Spleen (tissue), 11 donors: ENCODE measurements around the gene TOM1L2. TPM values are rescaled to one million over a fixed set of nuclear protein-coding genes. Genes with fewer than 3 reads are reported as not detected.

Source experiments
- DNase-seq: peaks from one replicate; pipeline ENCODE4 v3.0.0-alpha.2; 2020
- H3K27ac ChIP-seq, 8 donors: fragments of 200-600 bp; sonication (generic) in 7 of 8; 1 replicate in 4 of 8; 2 replicates in 4 of 8; pipeline versions ENCODE4 v1.5.0 to v1.8.0; 2016 to 2021; ENCODE audit warnings: inconsistent platforms in 4 of 8, mild to moderate bottlenecking in 4 of 8, moderate library complexity in 1 of 8
- H3K27me3 ChIP-seq, 7 donors: fragments of 200-600 bp; sonication (generic) in 6 of 7; replicated peaks in 1 of 7; 1 replicate in 4 of 7; 2 replicates in 3 of 7; pipeline versions ENCODE4 v1.5.0 to v1.8.0; 2016 to 2021; ENCODE audit warnings: inconsistent platforms in 3 of 7, mild to moderate bottlenecking in 1 of 7
- H3K36me3 ChIP-seq, 6 donors: fragments of 200-600 bp; sonication (generic) in 5 of 6; 1 replicate in 4 of 6; 2 replicates in 2 of 6; pipeline versions ENCODE4 v1.5.0 to v1.8.0; 2016 to 2021; ENCODE audit warnings: inconsistent platforms in 2 of 6
- H3K4me1 ChIP-seq, 6 donors: fragments of 200-600 bp; sonication (generic) in 5 of 6; 1 replicate in 3 of 6; 2 replicates in 3 of 6; pipeline versions ENCODE4 v1.5.0 to v1.8.0; 2016 to 2021; ENCODE audit warnings: inconsistent platforms in 3 of 6
- H3K4me3 ChIP-seq, 8 donors: fragments of 200-600 bp; sonication (generic) in 7 of 8; 1 replicate in 4 of 8; 2 replicates in 4 of 8; pipeline versions ENCODE4 v1.5.0 to v1.8.0; 2016 to 2021; ENCODE audit warnings: inconsistent platforms in 4 of 8, mild to moderate bottlenecking in 4 of 8, moderate library complexity in 2 of 8
- H3K9me3 ChIP-seq, 8 donors: fragments of 200-600 bp; sonication (generic) in 7 of 8; 1 replicate in 4 of 8; 2 replicates in 4 of 8; pipeline versions ENCODE4 v1.5.0 to v1.8.0; 2016 to 2021; ENCODE audit warnings: inconsistent platforms in 4 of 8
- CTCF ChIP-seq, 11 experiments: fragments of 200-600 bp in 7 of 11; fragments of 450-650 bp in 4 of 11; sonication (generic) in 4 of 11; IDR thresholded peaks in 8 of 11; conservative IDR thresholded peaks in 3 of 11; 1 replicate in 7 of 11; 2 replicates in 4 of 11; pipeline versions ENCODE4 v1.4.0 to v1.8.0; 2016 to 2021; ENCODE audit warnings: antibody characterized with exemption in 11 of 11, inconsistent platforms in 4 of 11, mild to moderate bottlenecking in 1 of 11
- POLR2A ChIP-seq, 3 donors: fragments of 450-650 bp; IDR thresholded peaks; one replicate each; pipeline ENCODE4 v1.5.1; 2017; ENCODE audit warnings: antibody characterized with exemption in 3 of 3, mild to moderate bottlenecking in 1 of 3
- POLR2AphosphoS5 ChIP-seq, 3 donors: sonication (generic); formaldehyde crosslinking; IDR thresholded peaks; one replicate each; pipeline ENCODE4 v1.5.1; 2017; ENCODE audit warnings: antibody characterized with exemption in 3 of 3
- WGBS, 5 donors: extraction: QIAGEN DNeasy Blood & Tissue Kit in 3 of 5; methylation state at CpG; one replicate each; pipeline versions ENCODE4 v1.1.5 to v1.1.7; 2013 to 2018; 5-methylcytosine and 5-hydroxymethylcytosine counted together
- intact Hi-C: fragments of 100-400 bp; cut with DNase I; formaldehyde crosslinking; loops from one replicate; pipeline ENCODE4 v1.15.0; 2023; ENCODE audit warnings: low total_unique reads
- polyA plus RNA-seq, 3 donors: library from polyadenylated mRNA; stranded (reverse); fragments of 200-250 nt; gene quantifications; one replicate each; pipeline ENCODE4 v1.2.1, GENCODE V29; 2013
- total RNA-seq, 7 donors: library from RNA; depleted of rRNA in 3 of 7; stranded (reverse); fragments of >200 nt in 3 of 7; fragmentation: NEBNext Ultra II Directional in 4 of 7; extraction: Animal tissue kit (Norgen Biotek cat#: 25700) in 4 of 7; gene quantifications; one replicate each; pipeline versions ENCODE4 v1.1.0 to v1.2.1, GENCODE V29; 2016 to 2021
- donor health status: healthy with polysubstance abuse.
- donor health status: DM: no; HTN: no; CAD: no; lungs with moderate emphysema.
- donor health status: DM: no; HTN: no; CAD: no.
- donor health status: Bipolar disorder and iron deficiency.
- donor health status: healthy.
- donor health status: DM: no; HTN: no; CAD: no.
- donor health status: DM: yes; HTN: yes; CAD: no.

TOM1L2 gene
- total and polyA plus RNA-seq, 10 donors: 5.3 to 82.6 (median 53.6) TPM

GRCh38 chr17:18018411-18018921 is 46.3 kb upstream of the TOM1L2 start:
- TF ChIP-seq POLR2AphosphoS5 (IDR thresholded peaks at IDR 0.05) (no peak), CTCF (IDR thresholded peaks at IDR 0.05 in 8 of 11, conservative IDR thresholded peaks at IDR 0.05 in 3 of 11) (no peak)
- Histone ChIP-seq H3K27ac (peak overlapping the region in 1 of 8 donors; percentile 54), H3K9me3 (no peaks in the 10 kb centered on the region), H3K4me1 (peaks cover 0 to 6% (median 0%) of the 10 kb centered on the region in 6 donors), H3K36me3 (peaks cover 0 to 96% (median 43%) of the 10 kb centered on the region in 6 donors), H3K27me3 (no peaks in the 10 kb centered on the region), H3K4me3 (no peak overlapping the region)
- intact Hi-C loops: no loop called here
- WGBS, 5 donors: 91 to 97% (median 93%) methylated on average over 14 to 15 of the region's 15 CpGs
- peak; percentile 50 for DNase-seq

- no peak for TF ChIP-seq POLR2A (IDR thresholded peaks at IDR 0.05)
- TF ChIP-seq CTCF (IDR thresholded peaks at IDR 0.05 in 8 of 11, conservative IDR thresholded peaks at IDR 0.05 in 3 of 11): no peak
- TF ChIP-seq POLR2AphosphoS5 (IDR thresholded peaks at IDR 0.05): no peak
- H3K27ac ChIP-seq: peak overlapping the region in 4 of 8 donors; percentile 7 to 54 (median 48)
- peaks cover 0 to 6% (median 0%) of the 10 kb centered on the region in 6 donors for H3K4me1 ChIP-seq
- H3K27me3 ChIP-seq: no peaks in the 10 kb centered on the region
- H3K9me3 ChIP-seq: no peaks in the 10 kb centered on the region
- intact Hi-C loops: no loop called here
- peaks cover 0 to 95% (median 42%) of the 10 kb centered on the region in 6 donors for H3K36me3 ChIP-seq
- H3K4me3 ChIP-seq: no peak overlapping the region
- WGBS, 5 donors: 57 to 86% (median 60%) methylated on average over 3 of the region's 3 CpGs
- no peak for DNase-seq
Measured at GRCh38 chr17:18017958-18018357, 45.8 kb upstream of the TOM1L2 start.

GRCh38 chr17:18016426-18016825 is 44.2 kb upstream of the TOM1L2 start:
- no peak overlapping the region for H3K4me3 ChIP-seq
- H3K27ac ChIP-seq: no peak overlapping the region
- 85 to 97% (median 97%) methylated on average over 12 of the region's 12 CpGs for WGBS, 5 donors
- peaks cover 0 to 6% (median 0%) of the 10 kb centered on the region in 6 donors for H3K4me1 ChIP-seq
- intact Hi-C loops: no loop called here
- peak; percentile 5 for DNase-seq
- H3K9me3 ChIP-seq: no peaks in the 10 kb centered on the region
- H3K27me3 ChIP-seq: no peaks in the 10 kb centered on the region
- no peak for TF ChIP-seq POLR2AphosphoS5 (IDR thresholded peaks at IDR 0.05)
- no peak for TF ChIP-seq POLR2A (IDR thresholded peaks at IDR 0.05)
- no peak for TF ChIP-seq CTCF (IDR thresholded peaks at IDR 0.05 in 8 of 11, conservative IDR thresholded peaks at IDR 0.05 in 3 of 11)
- peaks cover 0 to 92% (median 35%) of the 10 kb centered on the region in 6 donors for H3K36me3 ChIP-seq

GRCh38 chr17:18015593-18015992 is 43.4 kb upstream of the TOM1L2 start:
- H3K9me3 ChIP-seq: no peaks in the 10 kb centered on the region
- H3K27ac ChIP-seq: no peak overlapping the region
- intact Hi-C loops: no loop called here
- peaks cover 0 to 6% (median 0%) of the 10 kb centered on the region in 6 donors for H3K4me1 ChIP-seq
- TF ChIP-seq CTCF (IDR thresholded peaks at IDR 0.05 in 8 of 11, conservative IDR thresholded peaks at IDR 0.05 in 3 of 11): no peak
- no peak for TF ChIP-seq POLR2A (IDR thresholded peaks at IDR 0.05)
- TF ChIP-seq POLR2AphosphoS5 (IDR thresholded peaks at IDR 0.05): no peak
- no peak overlapping the region for H3K4me3 ChIP-seq
- no peaks in the 10 kb centered on the region for H3K27me3 ChIP-seq
- WGBS, 5 donors: 88 to 98% (median 98%) methylated on average over 4 to 5 of the region's 5 CpGs
- no peak for DNase-seq
- H3K36me3 ChIP-seq: peaks cover 0 to 92% (median 30%) of the 10 kb centered on the region in 6 donors
